GM13976 (cell line): ENCODE data around the gene RASGRP4.

Experiments
- DNase-seq: peaks from one replicate; pipeline ENCODE4 v3.0.0; 2012; ENCODE audit warnings: low spot score
- in situ Hi-C: fragments of 300-500 bp; cut with MboI; formaldehyde crosslinking; loops from one replicate; pipeline ENCODE4 v1.12.0; 2022; ENCODE audit warnings: low sequenced_read_pairs, mixed read lengths, inconsistent platforms; ENCODE audit not compliant: unreplicated experiment
- TF ChIP-seq, protein P1 (sequence below): IDR thresholded peaks from 2 replicates; pipeline ENCODE4 v1.5.1; 2012; ENCODE audit warnings: borderline replicate concordance, mild to moderate bottlenecking; ENCODE audit not compliant: insufficient read depth; ENCODE audit errors: extremely low read depth, missing control alignments, control extremely low read depth

RASGRP4 gene

GRCh38 chr19:38449518-38449917 is 23.5 kb upstream of the RASGRP4 start:
- TF ChIP-seq, protein P1, sequence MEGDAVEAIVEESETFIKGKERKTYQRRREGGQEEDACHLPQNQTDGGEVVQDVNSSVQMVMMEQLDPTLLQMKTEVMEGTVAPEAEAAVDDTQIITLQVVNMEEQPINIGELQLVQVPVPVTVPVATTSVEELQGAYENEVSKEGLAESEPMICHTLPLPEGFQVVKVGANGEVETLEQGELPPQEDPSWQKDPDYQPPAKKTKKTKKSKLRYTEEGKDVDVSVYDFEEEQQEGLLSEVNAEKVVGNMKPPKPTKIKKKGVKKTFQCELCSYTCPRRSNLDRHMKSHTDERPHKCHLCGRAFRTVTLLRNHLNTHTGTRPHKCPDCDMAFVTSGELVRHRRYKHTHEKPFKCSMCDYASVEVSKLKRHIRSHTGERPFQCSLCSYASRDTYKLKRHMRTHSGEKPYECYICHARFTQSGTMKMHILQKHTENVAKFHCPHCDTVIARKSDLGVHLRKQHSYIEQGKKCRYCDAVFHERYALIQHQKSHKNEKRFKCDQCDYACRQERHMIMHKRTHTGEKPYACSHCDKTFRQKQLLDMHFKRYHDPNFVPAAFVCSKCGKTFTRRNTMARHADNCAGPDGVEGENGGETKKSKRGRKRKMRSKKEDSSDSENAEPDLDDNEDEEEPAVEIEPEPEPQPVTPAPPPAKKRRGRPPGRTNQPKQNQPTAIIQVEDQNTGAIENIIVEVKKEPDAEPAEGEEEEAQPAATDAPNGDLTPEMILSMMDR = no peak
- no peak for DNase-seq
- in situ Hi-C loops = no loop called here

GRCh38 chr19:38448225-38448624 is 22.2 kb upstream of the RASGRP4 start:
- DNase-seq = no peak
- in situ Hi-C loops = no loop called here
- TF ChIP-seq, protein P1 = no peak

GRCh38 chr19:38445362-38445761 is 19.3 kb upstream of the RASGRP4 start:
- TF ChIP-seq, protein P1 = no peak
- in situ Hi-C loops = no loop called here
- no peak for DNase-seq

GRCh38 chr19:38444026-38444425 is 18.0 kb upstream of the RASGRP4 start:
- TF ChIP-seq, protein P1 = no peak
- DNase-seq = no peak
- in situ Hi-C loops = no loop called here

DNA sequence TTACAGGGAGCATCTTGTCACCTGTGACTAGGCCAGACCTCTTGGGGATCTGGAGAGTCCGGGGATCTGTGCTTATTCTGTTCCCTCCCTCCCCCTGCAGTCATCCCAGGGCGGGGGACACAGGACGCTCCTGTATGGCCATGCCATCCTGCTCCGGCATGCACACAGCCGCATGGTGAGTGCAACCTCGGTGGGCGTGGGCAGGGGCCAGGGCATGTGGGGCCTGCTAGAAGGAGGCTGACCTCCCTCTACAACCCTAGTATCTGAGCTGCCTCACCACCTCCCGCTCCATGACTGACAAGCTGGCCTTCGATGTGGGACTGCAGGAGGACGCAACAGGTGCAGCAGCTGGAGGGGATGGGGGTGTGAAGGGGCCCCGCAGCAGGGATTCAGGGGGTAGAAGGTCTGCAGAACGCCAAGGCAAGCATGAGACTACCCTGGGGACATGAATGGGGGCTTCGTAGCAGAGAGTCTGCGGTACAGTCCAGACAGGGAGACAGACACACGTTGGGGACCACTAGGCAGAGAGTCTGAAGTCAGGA is 17.5 kb upstream of the RASGRP4 start:
- no peak for DNase-seq
- in situ Hi-C loops = no loop called here
- TF ChIP-seq, protein P1 = no peak

DNA sequence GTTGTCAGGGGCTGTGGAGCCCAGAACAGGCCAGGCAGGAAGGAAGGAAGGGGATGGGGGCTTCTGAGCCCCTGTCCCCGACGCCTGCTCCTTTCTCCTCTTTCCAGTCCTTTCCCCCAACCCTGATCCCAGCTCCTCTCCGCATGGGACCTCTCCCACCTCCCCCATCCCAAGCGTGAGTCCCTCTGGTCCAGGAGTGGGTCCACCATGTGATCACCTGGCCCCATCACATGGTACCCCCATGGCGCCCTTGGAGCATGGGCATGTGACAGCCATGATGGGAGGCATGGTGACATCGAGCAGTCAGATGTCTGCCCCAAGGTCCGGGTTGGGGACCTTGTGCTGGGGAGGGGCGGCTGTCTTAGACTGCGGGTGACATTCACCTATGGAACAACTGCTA is 16.7 kb upstream of the RASGRP4 start:
- in situ Hi-C loops = no loop called here
- no peak for DNase-seq
- TF ChIP-seq, protein P1 = no peak
